GM23338 (cell line): ENCODE results near the gene GRIK2. TPM values are rescaled to one million over a fixed set of nuclear protein-coding genes. Genes with fewer than 3 reads are reported as not detected.

ENCODE experiments used
- ATAC-seq: fragments of 200-7000 bp; cut with Tn5 transposase; 3 replicates; pipeline ENCODE4 v1.9.1; 2020
- DNase-seq: peaks from one replicate; pipeline ENCODE4 v3.0.0-alpha.2; 2015; ENCODE audit warnings: low spot score
- H2AFZ ChIP-seq: fragments of 200-600 bp; sonication (generic); 2 replicates; pipeline ENCODE4 v1.8.0; 2016; ENCODE audit warnings: antibody characterized with exemption, mild to moderate bottlenecking, moderate library complexity
- H3F3A ChIP-seq: fragments of 200-600 bp; sonication (generic); replicated peaks from 2 replicates; pipeline ENCODE4 v1.8.0; 2017; ENCODE audit warnings: antibody characterized with exemption, mixed run types, low read depth
- H3K27ac ChIP-seq: fragments of 200-600 bp; sonication (generic); 2 replicates; pipeline ENCODE4 v1.6.1; 2016; ENCODE audit warnings: low read depth
- H3K27me3 ChIP-seq: fragments of 200-600 bp; sonication (generic); 2 replicates; pipeline ENCODE4 v1.8.0; 2016; ENCODE audit warnings: mild to moderate bottlenecking, mixed run types, moderate library complexity; ENCODE audit not compliant: insufficient read depth
- H3K36me3 ChIP-seq: fragments of 200-600 bp; sonication (generic); 2 replicates; pipeline ENCODE4 v1.8.0; 2016; ENCODE audit warnings: mild to moderate bottlenecking; ENCODE audit not compliant: insufficient read depth
- H3K4me1 ChIP-seq: fragments of 200-600 bp; sonication (generic); 2 replicates; pipeline ENCODE4 v1.8.0; 2016; ENCODE audit warnings: mild to moderate bottlenecking, moderate library complexity; ENCODE audit not compliant: insufficient read depth
- H3K4me2 ChIP-seq: fragments of 200-600 bp; sonication (generic); 2 replicates; pipeline ENCODE4 v1.7.1; 2017; ENCODE audit warnings: mixed run types
- H3K4me3 ChIP-seq: fragments of 200-600 bp; sonication (generic); 2 replicates; pipeline ENCODE4 v1.6.1; 2016; ENCODE audit warnings: mixed run types
- H3K79me2 ChIP-seq: fragments of 200-600 bp; sonication (generic); replicated peaks from 2 replicates; pipeline ENCODE4 v1.8.0; 2017; ENCODE audit warnings: mild to moderate bottlenecking; ENCODE audit not compliant: insufficient read depth
- H3K9me2 ChIP-seq: fragments of 200-600 bp; sonication (generic); 2 replicates; pipeline ENCODE4 v1.8.0; 2017; ENCODE audit not compliant: insufficient read depth
- H4K20me1 ChIP-seq: fragments of 200-600 bp; sonication (generic); replicated peaks from 2 replicates; pipeline ENCODE4 v1.8.0; 2017; ENCODE audit warnings: mild to moderate bottlenecking; ENCODE audit not compliant: insufficient read depth
- H3K27ac Mint-ChIP-seq: 2 replicates; pipeline ENCODE4 v1.8.0; 2020; ENCODE audit warnings: inconsistent platforms, mild to moderate bottlenecking, moderate library complexity, mixed read lengths
- H3K27me3 Mint-ChIP-seq: 3 replicates; pipeline ENCODE4 v1.8.0; 2022; ENCODE audit warnings: low read depth, mild to moderate bottlenecking, moderate library complexity, mixed read lengths, inconsistent platforms; ENCODE audit not compliant: insufficient read depth, poor library complexity
- H3K36me3 Mint-ChIP-seq: 3 replicates; pipeline ENCODE4 v1.8.0; 2021; ENCODE audit warnings: low read depth, mild to moderate bottlenecking, inconsistent platforms, moderate library complexity, mixed read lengths
- H3K4me1 Mint-ChIP-seq: 3 replicates; pipeline ENCODE4 v1.8.0; 2020; ENCODE audit warnings: mild to moderate bottlenecking, inconsistent platforms, mixed read lengths
- H3K4me3 Mint-ChIP-seq: 3 replicates; pipeline ENCODE4 v1.8.0; 2021; ENCODE audit warnings: moderate library complexity, mild to moderate bottlenecking, inconsistent platforms, mixed read lengths
- H3K9me3 Mint-ChIP-seq: 3 replicates; pipeline ENCODE4 v1.8.0; 2020; ENCODE audit warnings: moderate library complexity, mild to moderate bottlenecking, inconsistent platforms, mixed read lengths
- EZH2 ChIP-seq: fragments of 200-600 bp; sonication (generic); IDR thresholded peaks from one replicate; pipeline ENCODE4 v1.8.0; 2017; ENCODE audit warnings: antibody characterized with exemption, mild to moderate bottlenecking, low read depth; ENCODE audit not compliant: unreplicated experiment
- JUNB ChIP-seq: IDR thresholded peaks from one replicate; pipeline ENCODE4 v1.6.1; 2016; ENCODE audit warnings: antibody characterized with exemption; ENCODE audit not compliant: unreplicated experiment
- NANOG ChIP-seq: IDR thresholded peaks from 2 replicates; pipeline ENCODE4 v1.6.1; 2016; ENCODE audit warnings: antibody characterized with exemption, borderline replicate concordance
- STAT1 ChIP-seq: IDR thresholded peaks from one replicate; pipeline ENCODE4 v1.6.1; 2016; ENCODE audit warnings: antibody characterized with exemption; ENCODE audit not compliant: unreplicated experiment
- ZNF114 ChIP-seq: fragments of 250-450 bp; sonication (Bioruptor Pico); IDR thresholded peaks from 2 replicates; pipeline ENCODE4 v1.5.0; 2020; ENCODE audit warnings: mild to moderate bottlenecking, moderate library complexity
- polyA plus RNA-seq: library from polyadenylated mRNA; unstranded; fragments of >200 nt; fragmentation: Nextera tagmentation; extraction: Ambion mirVana; gene quantifications from 2 replicates; pipeline ENCODE4 v1.2.1, GENCODE V29; 2016
- total RNA-seq: library from RNA; depleted of rRNA; stranded (reverse); fragments of >200 nt; shearing (Covaris generic); gene quantifications from 2 replicates; pipeline ENCODE4 v1.2.3, GENCODE V29; 2014
- TF ChIP-seq, protein P1 (sequence below): IDR thresholded peaks from one replicate; pipeline ENCODE4 v1.6.1; 2018; ENCODE audit warnings: antibody characterized with exemption; ENCODE audit not compliant: unreplicated experiment

The GRIK2 gene
- total and polyA plus RNA-seq, 2 experiments from 2014 or later = 0.73 to 3.0 TPM

DNA sequence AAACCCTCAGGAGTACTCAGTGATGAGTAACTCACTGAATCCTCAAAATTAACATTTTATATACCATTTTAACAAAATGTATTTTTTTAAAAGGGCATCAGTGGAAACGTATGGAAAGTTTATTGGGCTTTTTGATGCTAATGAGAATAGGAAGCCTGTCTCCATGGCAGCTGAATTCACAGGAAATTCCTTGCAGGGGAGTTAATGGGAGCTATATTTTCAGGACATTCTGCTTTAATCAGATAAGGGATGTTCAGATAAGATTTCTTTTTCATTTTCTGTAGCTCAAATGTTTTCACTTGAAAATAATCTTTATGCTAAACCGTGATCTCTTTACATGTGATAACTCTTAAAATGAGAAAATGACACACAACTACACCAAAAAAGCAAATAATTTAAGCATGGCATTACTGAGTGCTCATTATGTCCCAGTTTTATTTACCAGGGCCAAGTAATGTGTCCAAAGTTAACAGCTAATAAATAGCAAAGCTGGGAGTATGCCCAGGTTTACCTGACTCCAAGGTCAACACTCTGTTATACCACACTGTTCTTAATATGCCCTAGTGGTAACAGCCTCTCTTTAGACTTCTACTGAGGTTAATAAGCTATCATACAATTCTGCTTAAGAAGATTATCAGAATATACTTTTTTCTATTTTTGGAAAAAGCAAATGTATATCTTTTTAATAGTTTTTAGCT, 348.1 kb downstream of the GRIK2 start:
- H3K79me2 ChIP-seq = no peaks in the 10 kb centered on the region
- H3K27me3 ChIP-seq = no peaks in the 10 kb centered on the region
- H3K4me2 ChIP-seq = peak overlapping the region; percentile 4
- H3F3A ChIP-seq = no peaks in the 10 kb centered on the region
- H3K27ac Mint-ChIP-seq = 0 out of 2 replicates have a peak overlapping the region, but pooled peaks have one; percentile 45
- TF ChIP-seq NANOG = peak; percentile 69; the same call in 1 of the 2 replicates
- TF ChIP-seq STAT1 = no peak
- H3K27ac ChIP-seq = peak overlapping the region; percentile 14; the same call in 1 of the 2 replicates
- peaks cover 15% of the 10 kb centered on the region for H3K9me3 Mint-ChIP-seq
- no peak overlapping the region for H3K4me3 ChIP-seq
- no peaks in the 10 kb centered on the region for H3K27me3 Mint-ChIP-seq
- no peaks in the 10 kb centered on the region for H3K36me3 ChIP-seq
- H3K4me1 Mint-ChIP-seq = peaks cover 31% of the 10 kb centered on the region
- 0 out of 2 replicates have a peak, but pooled peaks cover 4% of the 10 kb centered on the region for H3K9me2 ChIP-seq
- peak; percentile 46 for DNase-seq
- peak; percentile 41; the same call in 2 of the 3 replicates for ATAC-seq
- no peak overlapping the region for H2AFZ ChIP-seq
- no peaks in the 10 kb centered on the region for H4K20me1 ChIP-seq
- H3K4me3 Mint-ChIP-seq = no peak overlapping the region
- H3K4me1 ChIP-seq = peaks cover 34% of the 10 kb centered on the region
- H3K36me3 Mint-ChIP-seq = peaks cover 37% of the 10 kb centered on the region

DNA sequence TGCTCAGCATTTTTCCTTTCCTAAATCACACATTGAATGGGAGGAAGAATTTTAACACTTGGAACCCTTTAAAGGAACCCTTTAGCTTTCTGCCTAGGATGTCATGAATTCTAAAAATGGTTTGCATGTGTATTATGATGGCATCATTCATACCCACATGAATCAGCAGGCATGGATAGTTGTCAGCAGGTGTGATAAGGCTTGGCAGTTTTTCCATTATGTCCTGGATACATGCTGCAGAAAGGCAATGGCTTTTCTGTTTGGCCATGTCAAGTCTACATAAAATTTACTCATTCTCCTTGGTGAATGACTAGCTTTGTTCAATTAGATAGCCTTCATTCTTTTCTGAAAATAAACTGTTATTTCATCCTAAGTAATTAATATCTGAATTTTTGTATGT, 353.7 kb downstream of the GRIK2 start:
- no peak overlapping the region for H2AFZ ChIP-seq
- no peaks in the 10 kb centered on the region for H3K9me2 ChIP-seq
- no peak overlapping the region for H3K27ac ChIP-seq
- no peaks in the 10 kb centered on the region; the same call in 2 of the 3 replicates for H3K9me3 Mint-ChIP-seq
- H3F3A ChIP-seq = no peaks in the 10 kb centered on the region
- no peak for DNase-seq
- no peak for ATAC-seq
- H3K27me3 ChIP-seq = no peaks in the 10 kb centered on the region
- H3K36me3 Mint-ChIP-seq = peaks cover 14% of the 10 kb centered on the region; the same call in 2 of the 3 replicates
- H3K4me3 ChIP-seq = no peak overlapping the region
- H3K4me1 ChIP-seq = peaks cover 7% of the 10 kb centered on the region
- H3K36me3 ChIP-seq = no peaks in the 10 kb centered on the region
- H4K20me1 ChIP-seq = no peaks in the 10 kb centered on the region
- H3K27ac Mint-ChIP-seq = no peak overlapping the region
- no peak overlapping the region for H3K4me3 Mint-ChIP-seq
- no peaks in the 10 kb centered on the region for H3K27me3 Mint-ChIP-seq
- H3K4me2 ChIP-seq = no peak overlapping the region
- H3K4me1 Mint-ChIP-seq = peaks cover 11% of the 10 kb centered on the region
- no peaks in the 10 kb centered on the region for H3K79me2 ChIP-seq
- TF ChIP-seq NANOG (no peak), EZH2 (no peak)
- TF ChIP-seq, protein P1, sequence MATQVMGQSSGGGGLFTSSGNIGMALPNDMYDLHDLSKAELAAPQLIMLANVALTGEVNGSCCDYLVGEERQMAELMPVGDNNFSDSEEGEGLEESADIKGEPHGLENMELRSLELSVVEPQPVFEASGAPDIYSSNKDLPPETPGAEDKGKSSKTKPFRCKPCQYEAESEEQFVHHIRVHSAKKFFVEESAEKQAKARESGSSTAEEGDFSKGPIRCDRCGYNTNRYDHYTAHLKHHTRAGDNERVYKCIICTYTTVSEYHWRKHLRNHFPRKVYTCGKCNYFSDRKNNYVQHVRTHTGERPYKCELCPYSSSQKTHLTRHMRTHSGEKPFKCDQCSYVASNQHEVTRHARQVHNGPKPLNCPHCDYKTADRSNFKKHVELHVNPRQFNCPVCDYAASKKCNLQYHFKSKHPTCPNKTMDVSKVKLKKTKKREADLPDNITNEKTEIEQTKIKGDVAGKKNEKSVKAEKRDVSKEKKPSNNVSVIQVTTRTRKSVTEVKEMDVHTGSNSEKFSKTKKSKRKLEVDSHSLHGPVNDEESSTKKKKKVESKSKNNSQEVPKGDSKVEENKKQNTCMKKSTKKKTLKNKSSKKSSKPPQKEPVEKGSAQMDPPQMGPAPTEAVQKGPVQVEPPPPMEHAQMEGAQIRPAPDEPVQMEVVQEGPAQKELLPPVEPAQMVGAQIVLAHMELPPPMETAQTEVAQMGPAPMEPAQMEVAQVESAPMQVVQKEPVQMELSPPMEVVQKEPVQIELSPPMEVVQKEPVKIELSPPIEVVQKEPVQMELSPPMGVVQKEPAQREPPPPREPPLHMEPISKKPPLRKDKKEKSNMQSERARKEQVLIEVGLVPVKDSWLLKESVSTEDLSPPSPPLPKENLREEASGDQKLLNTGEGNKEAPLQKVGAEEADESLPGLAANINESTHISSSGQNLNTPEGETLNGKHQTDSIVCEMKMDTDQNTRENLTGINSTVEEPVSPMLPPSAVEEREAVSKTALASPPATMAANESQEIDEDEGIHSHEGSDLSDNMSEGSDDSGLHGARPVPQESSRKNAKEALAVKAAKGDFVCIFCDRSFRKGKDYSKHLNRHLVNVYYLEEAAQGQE = no peak

DNA sequence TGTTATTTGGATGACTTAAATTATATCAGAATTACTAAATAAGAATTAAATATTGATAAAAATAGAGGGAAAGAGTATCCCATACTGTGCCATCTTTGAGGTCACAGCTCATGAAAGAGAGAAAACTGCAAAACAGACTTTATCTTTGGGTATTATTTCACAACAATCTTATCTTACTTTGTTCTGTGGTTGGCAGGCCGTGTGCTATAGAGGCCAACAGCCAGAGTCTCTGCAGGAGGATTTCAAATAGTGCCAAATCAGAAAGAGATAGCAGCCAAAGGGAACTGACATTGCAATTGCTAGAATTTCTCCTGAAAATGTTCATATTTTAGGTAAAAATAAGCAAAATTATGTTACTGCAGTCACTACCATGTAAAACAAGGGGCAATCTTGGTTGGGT, 354.2 kb downstream of the GRIK2 start:
- no peak overlapping the region for H3K27ac Mint-ChIP-seq
- Histone ChIP-seq H3K4me1 (peaks cover 2% of the 10 kb centered on the region), H3K27me3 (no peaks in the 10 kb centered on the region), H3F3A (no peaks in the 10 kb centered on the region), H2AFZ (no peak overlapping the region), H3K36me3 (no peaks in the 10 kb centered on the region), H3K27ac (no peak overlapping the region), H3K9me2 (no peaks in the 10 kb centered on the region), H3K79me2 (no peaks in the 10 kb centered on the region), H4K20me1 (no peaks in the 10 kb centered on the region), H3K4me2 (no peak overlapping the region), H3K4me3 (no peak overlapping the region)
- H3K36me3 Mint-ChIP-seq = peaks cover 9% of the 10 kb centered on the region; the same call in 2 of the 3 replicates
- 0 out of 3 replicates have a peak, but pooled peaks cover 5% of the 10 kb centered on the region for H3K4me1 Mint-ChIP-seq
- H3K27me3 Mint-ChIP-seq = no peaks in the 10 kb centered on the region
- DNase-seq (no peak), ATAC-seq (no peak)
- no peak overlapping the region for H3K4me3 Mint-ChIP-seq
- H3K9me3 Mint-ChIP-seq = no peaks in the 10 kb centered on the region
- no peak for TF ChIP-seq ZNF114 (CRISPR knock-in tag)
- no peak for TF ChIP-seq JUNB
